OCI-LY3 (cell line): Measurements from ENCODE around the gene CD300LB.

Experiments
- CTCF ChIP-seq: fragments of 200-600, 300-600 bp; sonication (generic); IDR thresholded peaks from 2 replicates; pipeline ENCODE4 v1.5.1; 2014; ENCODE audit warnings: antibody characterized with exemption, low read length, low read depth
- EZH2phosphoT487 ChIP-seq: fragments of 200-600 bp; shearing (Covaris generic); IDR thresholded peaks from 2 replicates; pipeline ENCODE4 v1.6.1; 2018; ENCODE audit warnings: antibody characterized with exemption, mixed run types, low read depth

GRCh38 chr17:74536890-74537289 lies 5.6 kb upstream of the CD300LB start:
- no peak for TF ChIP-seq CTCF
- TF ChIP-seq EZH2phosphoT487, result no peak
